Glutamatergic neuron (in vitro differentiated cells): Measurements from ENCODE around the gene TMEM35B. TPM values are rescaled to one million over a fixed set of nuclear protein-coding genes. Genes with fewer than 3 reads are reported as not detected.

Experiments
- DNase-seq: peaks from one replicate; pipeline ENCODE4 v3.0.0; 2022
- H3K27ac Mint-ChIP-seq: one replicate; pipeline ENCODE4 v1.8.0; 2020; ENCODE audit warnings: mild to moderate bottlenecking, mixed read lengths, inconsistent platforms; ENCODE audit not compliant: unreplicated experiment
- H3K27me3 Mint-ChIP-seq: one replicate; pipeline ENCODE4 v1.8.0; 2020; ENCODE audit warnings: mild to moderate bottlenecking, moderate library complexity, mixed read lengths, inconsistent platforms; ENCODE audit not compliant: unreplicated experiment
- H3K36me3 Mint-ChIP-seq: one replicate; pipeline ENCODE4 v1.8.0; 2020; ENCODE audit warnings: mild to moderate bottlenecking, mixed read lengths, inconsistent platforms; ENCODE audit not compliant: unreplicated experiment
- H3K4me1 Mint-ChIP-seq: one replicate; pipeline ENCODE4 v1.8.0; 2020; ENCODE audit warnings: mild to moderate bottlenecking, low read depth, mixed read lengths, inconsistent platforms; ENCODE audit not compliant: unreplicated experiment
- H3K4me3 Mint-ChIP-seq: one replicate; pipeline ENCODE4 v1.8.0; 2020; ENCODE audit warnings: mild to moderate bottlenecking, mixed read lengths, inconsistent platforms; ENCODE audit not compliant: unreplicated experiment
- H3K9me3 Mint-ChIP-seq: one replicate; pipeline ENCODE4 v1.8.0; 2020; ENCODE audit warnings: mild to moderate bottlenecking, moderate library complexity, mixed read lengths, inconsistent platforms; ENCODE audit not compliant: unreplicated experiment
- total RNA-seq: library from RNA; stranded (reverse); fragmentation: NEBNext Ultra II Directional; extraction: Animal tissue kit (Norgen Biotek cat#: 25700); gene quantifications from one replicate; pipeline ENCODE4 v1.2.1, GENCODE V29; 2021; ENCODE audit not compliant: unreplicated experiment
- TF ChIP-seq, protein P1 (sequence below): fragments of 200-600 bp; sonication (generic); IDR thresholded peaks from one replicate; pipeline ENCODE4 v1.5.0; 2021; ENCODE audit not compliant: partially characterized antibody, unreplicated experiment

Gene TMEM35B
- total RNA-seq, 1 donor from 2014 or later, result not detected

DNA sequence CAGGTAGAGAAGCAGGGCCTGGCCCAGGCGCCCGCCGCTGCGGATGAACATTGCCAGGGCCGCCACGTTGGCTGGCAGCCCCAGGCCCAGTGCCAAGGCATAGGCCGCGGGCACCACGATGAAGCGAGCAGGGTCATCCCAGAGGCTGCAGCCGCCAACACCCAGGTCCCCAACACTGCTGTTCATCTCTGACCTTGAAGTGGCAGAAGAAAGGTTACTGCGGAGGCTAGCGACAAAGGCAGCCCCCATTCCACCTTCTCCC, 8.0 kb downstream of the TMEM35B start:
- Mint-ChIP-seq H3K27ac (no peak overlapping the region), H3K36me3 (no peaks in the 10 kb centered on the region), H3K4me1 (peaks cover 9% of the 10 kb centered on the region), H3K27me3 (peaks cover 4% of the 10 kb centered on the region), H3K4me3 (no peak overlapping the region), H3K9me3 (peaks cover 1% of the 10 kb centered on the region)
- TF ChIP-seq, protein P1, sequence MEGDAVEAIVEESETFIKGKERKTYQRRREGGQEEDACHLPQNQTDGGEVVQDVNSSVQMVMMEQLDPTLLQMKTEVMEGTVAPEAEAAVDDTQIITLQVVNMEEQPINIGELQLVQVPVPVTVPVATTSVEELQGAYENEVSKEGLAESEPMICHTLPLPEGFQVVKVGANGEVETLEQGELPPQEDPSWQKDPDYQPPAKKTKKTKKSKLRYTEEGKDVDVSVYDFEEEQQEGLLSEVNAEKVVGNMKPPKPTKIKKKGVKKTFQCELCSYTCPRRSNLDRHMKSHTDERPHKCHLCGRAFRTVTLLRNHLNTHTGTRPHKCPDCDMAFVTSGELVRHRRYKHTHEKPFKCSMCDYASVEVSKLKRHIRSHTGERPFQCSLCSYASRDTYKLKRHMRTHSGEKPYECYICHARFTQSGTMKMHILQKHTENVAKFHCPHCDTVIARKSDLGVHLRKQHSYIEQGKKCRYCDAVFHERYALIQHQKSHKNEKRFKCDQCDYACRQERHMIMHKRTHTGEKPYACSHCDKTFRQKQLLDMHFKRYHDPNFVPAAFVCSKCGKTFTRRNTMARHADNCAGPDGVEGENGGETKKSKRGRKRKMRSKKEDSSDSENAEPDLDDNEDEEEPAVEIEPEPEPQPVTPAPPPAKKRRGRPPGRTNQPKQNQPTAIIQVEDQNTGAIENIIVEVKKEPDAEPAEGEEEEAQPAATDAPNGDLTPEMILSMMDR, result no peak
- no peak for DNase-seq

DNA sequence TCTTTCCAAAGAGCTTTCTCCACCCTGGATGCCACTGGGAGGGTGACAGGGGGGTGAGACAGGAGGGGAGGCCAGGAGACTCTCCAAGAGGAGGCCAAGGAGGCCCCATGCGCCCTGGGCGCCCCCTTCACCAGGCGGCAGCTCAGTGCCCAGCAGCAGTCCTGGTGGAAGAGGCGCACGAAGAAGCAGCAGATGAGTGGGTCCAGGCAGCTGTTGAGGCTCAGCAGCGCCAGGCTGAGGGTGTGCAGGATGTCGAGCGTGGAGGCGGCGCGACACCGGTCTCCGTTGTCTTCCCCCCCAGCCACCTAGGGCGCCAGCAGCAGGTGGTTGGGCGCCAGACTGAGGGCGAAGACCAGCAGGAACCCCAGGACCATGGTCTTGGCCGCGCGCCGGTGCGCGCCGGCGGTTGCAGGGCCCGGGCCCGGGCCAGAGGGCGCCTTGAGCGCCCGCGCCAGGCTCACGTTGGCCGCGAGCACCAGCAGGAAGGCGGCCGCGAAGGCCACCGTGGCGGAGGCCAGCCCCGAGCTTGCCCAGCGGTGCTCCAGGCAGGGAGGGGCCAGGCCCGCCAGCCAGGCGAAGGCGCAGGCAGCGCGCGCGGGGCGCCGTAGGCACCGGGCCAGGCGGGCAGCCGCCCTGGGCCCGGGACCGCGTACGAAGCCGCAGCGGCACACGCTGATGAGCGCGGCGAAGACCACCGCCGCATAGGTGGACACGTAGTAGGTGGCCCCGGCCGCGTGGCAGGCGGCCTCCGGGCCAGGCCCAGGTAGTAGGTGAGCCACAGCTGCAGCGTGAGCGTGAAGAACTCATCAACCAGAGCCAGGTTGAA, 8.6 kb downstream of the TMEM35B start:
- Mint-ChIP-seq H3K9me3 (peaks cover 4% of the 10 kb centered on the region), H3K27ac (no peak overlapping the region), H3K4me1 (peaks cover 12% of the 10 kb centered on the region), H3K27me3 (peaks cover 4% of the 10 kb centered on the region), H3K4me3 (no peak overlapping the region), H3K36me3 (no peaks in the 10 kb centered on the region)
- TF ChIP-seq, protein P1, result no peak
- DNase-seq, result no peak

DNA sequence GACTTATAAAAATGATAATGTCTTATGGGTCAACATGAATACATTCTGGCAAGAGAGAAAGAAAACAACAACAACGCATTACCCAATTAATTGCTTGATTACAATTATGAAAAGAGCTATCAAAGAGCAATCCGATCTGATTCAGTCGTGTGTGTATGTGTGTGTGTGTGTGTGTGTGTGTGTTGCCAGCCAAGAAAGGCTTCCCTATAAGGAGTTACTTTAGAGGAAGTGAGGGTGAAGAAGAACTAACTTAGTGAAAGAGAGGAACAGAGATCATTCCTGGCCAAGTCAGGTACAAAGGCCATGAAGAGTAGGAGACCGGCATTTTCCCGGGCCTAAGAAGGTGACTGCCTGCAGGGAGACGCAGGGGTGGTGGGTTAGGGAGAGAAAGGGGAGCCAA, 9.4 kb downstream of the TMEM35B start:
- TF ChIP-seq, protein P1, result no peak
- Mint-ChIP-seq H3K4me3 (no peak overlapping the region), H3K9me3 (peaks cover 4% of the 10 kb centered on the region), H3K27me3 (peaks cover 3% of the 10 kb centered on the region), H3K36me3 (no peaks in the 10 kb centered on the region), H3K27ac (no peak overlapping the region), H3K4me1 (peaks cover 15% of the 10 kb centered on the region)
- no peak for DNase-seq

DNA sequence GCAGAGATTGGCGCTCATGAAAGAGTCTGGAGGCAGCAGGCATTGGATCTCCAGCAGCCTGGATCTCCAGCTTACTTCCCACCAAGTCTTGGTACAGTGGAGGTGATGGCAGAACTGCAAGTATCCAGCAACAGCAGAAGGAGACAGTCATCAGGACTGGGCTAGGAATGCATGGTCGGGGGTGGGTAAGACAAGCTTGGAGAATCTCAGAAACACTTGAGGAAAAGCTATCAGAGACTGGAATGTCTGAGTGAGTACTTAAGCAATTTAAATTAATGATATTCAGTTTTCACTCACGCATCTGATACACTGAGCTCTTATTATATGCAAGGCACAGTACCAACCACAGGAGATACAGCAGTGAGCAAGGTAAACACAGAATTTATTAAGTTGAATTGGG, 9.8 kb downstream of the TMEM35B start:
- Mint-ChIP-seq H3K4me1 (peaks cover 15% of the 10 kb centered on the region), H3K36me3 (no peaks in the 10 kb centered on the region), H3K4me3 (no peak overlapping the region), H3K27ac (no peak overlapping the region), H3K27me3 (peaks cover 3% of the 10 kb centered on the region), H3K9me3 (peaks cover 4% of the 10 kb centered on the region)
- no peak for DNase-seq
- TF ChIP-seq, protein P1, result no peak

DNA sequence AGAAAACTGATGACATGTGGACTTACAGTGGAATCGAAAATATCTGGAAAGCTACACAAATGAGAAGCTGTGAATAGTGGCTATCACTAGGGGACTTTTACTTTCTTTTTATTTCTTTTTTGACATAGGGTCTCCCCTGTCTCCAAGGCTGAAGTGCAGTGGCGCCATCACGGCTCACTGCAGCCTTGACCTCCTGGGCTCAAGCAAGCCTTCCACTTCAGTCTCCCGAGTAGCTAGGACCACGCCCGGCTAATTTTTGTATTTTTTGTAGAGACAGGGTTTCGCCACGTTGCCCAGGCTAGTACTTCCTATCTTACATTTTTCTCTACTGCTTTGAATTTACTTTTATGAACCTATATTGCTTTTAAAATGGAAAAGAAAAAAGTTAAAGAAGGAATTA, 10.5 kb downstream of the TMEM35B start:
- Mint-ChIP-seq H3K36me3 (no peaks in the 10 kb centered on the region), H3K4me3 (no peak overlapping the region), H3K4me1 (peaks cover 15% of the 10 kb centered on the region), H3K27ac (no peak overlapping the region), H3K27me3 (peaks cover 3% of the 10 kb centered on the region), H3K9me3 (peaks cover 4% of the 10 kb centered on the region)
- TF ChIP-seq, protein P1, result no peak
- no peak for DNase-seq
